Kidney capillary endothelial cell (primary cell): ENCODE results near the gene CD53.
"Not testable (repeated sequence)": the region's sequence is repeated elsewhere in the genome, so short reads cannot be mapped to it uniquely, and the experiment has no call there.

Source experiments
- DNase-seq: peaks from one replicate; pipeline ENCODE4 v3.0.0-alpha.2; 2018; ENCODE audit warnings: low spot score

The CD53 gene

GRCh38 chr1:110916274-110916668, 43.3 kb downstream of the CD53 start:
- no peak for DNase-seq

GRCh38 chr1:110916669-110917306, 43.8 kb downstream of the CD53 start:
- peak; percentile 10 for DNase-seq

- DNase-seq: no peak
Observed at GRCh38 chr1:110918016-110918415, 45.1 kb downstream of the CD53 start.

- DNase-seq: no peak
Observed at GRCh38 chr1:110921953-110922352, 49.0 kb downstream of the CD53 start.

GRCh38 chr1:110927484-110928075, 54.6 kb downstream of the CD53 start:
- no peak for DNase-seq

GRCh38 chr1:110928191-110928590, 55.2 kb downstream of the CD53 start:
- DNase-seq: no peak

GRCh38 chr1:110928904-110929303, 56.0 kb downstream of the CD53 start:
- no peak for DNase-seq

GRCh38 chr1:110931097-110931496, 58.1 kb downstream of the CD53 start:
- DNase-seq: not testable (repeated sequence)

GRCh38 chr1:110936567-110936966, 63.6 kb downstream of the CD53 start:
- no peak for DNase-seq

GRCh38 chr1:110944806-110945205, 71.9 kb downstream of the CD53 start:
- DNase-seq: no peak

GRCh38 chr1:110945626-110946025, 72.7 kb downstream of the CD53 start:
- no peak for DNase-seq

GRCh38 chr1:110948038-110948810, 75.3 kb downstream of the CD53 start:
- DNase-seq: no peak
